Measurements from ENCODE around the gene BAHD1. TPM values are rescaled to one million over a fixed set of nuclear protein-coding genes. Genes with fewer than 3 reads are reported as not detected.
A peak's percentile ranks its signal among the peaks of the same experiment; 100 is the strongest.

The BAHD1 gene
- total and polyA plus RNA-seq, 3 donors from 2014 or later, result 47.9 to 53.9 (median 52.0) TPM

GRCh38 chr15:40399370-40399769 lies 41.4 kb upstream of the BAHD1 start:
- H3K36me3 ChIP-seq (ENCODE audit: low read depth, missing control alignments), result no peaks in the 10 kb centered on the region
- intact Hi-C loops (cut with DNase I; ENCODE audit: low total_unique reads), result no loop called here
- H3K4me3 ChIP-seq, result no peak overlapping the region
- DNase-seq, result peak; percentile 53
- no peaks in the 10 kb centered on the region for H3K27me3 ChIP-seq
- H3K9me3 ChIP-seq, result no peaks in the 10 kb centered on the region
- TF ChIP-seq POLR2A (IDR thresholded peaks at IDR 0.05), result no peak
- H3K27ac ChIP-seq, result no peak overlapping the region
- WGBS, 2 donors, result 55 to 80% methylated on average over 7 of the region's 7 CpGs
- H3K4me1 ChIP-seq, result no peaks in the 10 kb centered on the region

DNA sequence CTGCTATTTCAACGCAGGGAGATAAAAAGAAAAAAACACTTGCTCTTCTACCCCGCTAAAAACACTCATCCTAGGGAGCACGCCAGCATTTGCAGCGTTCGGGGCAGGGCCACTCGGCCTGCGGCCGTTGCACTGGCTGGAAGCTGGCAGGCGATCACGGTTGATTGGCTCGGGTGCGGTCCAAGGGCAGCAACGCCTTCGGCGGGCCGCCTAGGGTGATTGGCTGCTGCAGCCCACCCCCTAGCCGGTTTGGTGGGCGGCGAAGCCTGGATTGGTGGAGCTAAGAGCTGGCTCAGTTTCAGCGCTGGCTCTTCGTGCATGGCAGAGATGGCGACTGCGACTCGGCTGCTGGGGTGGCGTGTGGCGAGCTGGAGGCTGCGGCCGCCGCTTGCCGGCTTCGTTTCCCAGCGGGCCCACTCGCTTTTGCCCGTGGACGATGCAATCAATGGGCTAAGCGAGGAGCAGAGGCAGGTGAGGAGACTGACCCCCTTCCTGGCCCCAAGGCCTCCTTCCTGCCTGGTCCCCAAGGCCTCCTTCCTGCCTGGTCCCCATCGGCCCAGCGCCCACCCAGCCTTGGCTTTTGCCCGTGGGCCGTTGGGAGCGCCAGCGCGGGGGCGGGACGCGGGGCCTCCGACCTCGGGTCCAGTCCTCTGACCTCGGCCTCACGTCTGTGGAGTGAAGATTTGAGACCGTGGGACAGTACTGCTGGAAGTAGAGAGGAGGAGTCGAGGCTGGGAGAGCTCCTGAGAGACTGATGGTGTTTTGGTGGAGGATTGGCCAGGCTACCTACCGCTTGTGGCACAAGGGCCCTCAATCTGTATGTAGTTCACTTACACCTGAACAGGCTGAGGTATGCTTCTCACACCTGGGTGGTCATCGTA lies 35.0 kb upstream of the BAHD1 start, which contains the start of gene IVD:
Gene IVD (plus strand): TSS at position 295 of the 881 bp plus-strand sequence. CDS start 33 bp downstream, at position 328.
- WGBS, 2 donors, result 1 to 4% methylated on average over 14 to 54 of the region's 54 CpGs
- H3K4me1 ChIP-seq, result peaks cover 7% of the 10 kb centered on the region
- no peaks in the 10 kb centered on the region for H3K9me3 ChIP-seq
- peak within 1 kb of the TSS; percentile 34 to 72 for H3K27ac ChIP-seq
- intact Hi-C loops (cut with DNase I; ENCODE audit: low total_unique reads), result no loop called here
- H3K4me3 ChIP-seq, result peak within 1 kb of the TSS; percentile 74 to 77
- TF ChIP-seq CTCF (IDR thresholded peaks at IDR 0.05), result no peak
- no peak for TF ChIP-seq POLR2A (IDR thresholded peaks at IDR 0.05)
- no peaks in the 10 kb centered on the region for H3K27me3 ChIP-seq
- DNase-seq, result peak; percentile 97
- no peaks in the 10 kb centered on the region for H3K36me3 ChIP-seq (ENCODE audit: low read depth, missing control alignments)

DNA sequence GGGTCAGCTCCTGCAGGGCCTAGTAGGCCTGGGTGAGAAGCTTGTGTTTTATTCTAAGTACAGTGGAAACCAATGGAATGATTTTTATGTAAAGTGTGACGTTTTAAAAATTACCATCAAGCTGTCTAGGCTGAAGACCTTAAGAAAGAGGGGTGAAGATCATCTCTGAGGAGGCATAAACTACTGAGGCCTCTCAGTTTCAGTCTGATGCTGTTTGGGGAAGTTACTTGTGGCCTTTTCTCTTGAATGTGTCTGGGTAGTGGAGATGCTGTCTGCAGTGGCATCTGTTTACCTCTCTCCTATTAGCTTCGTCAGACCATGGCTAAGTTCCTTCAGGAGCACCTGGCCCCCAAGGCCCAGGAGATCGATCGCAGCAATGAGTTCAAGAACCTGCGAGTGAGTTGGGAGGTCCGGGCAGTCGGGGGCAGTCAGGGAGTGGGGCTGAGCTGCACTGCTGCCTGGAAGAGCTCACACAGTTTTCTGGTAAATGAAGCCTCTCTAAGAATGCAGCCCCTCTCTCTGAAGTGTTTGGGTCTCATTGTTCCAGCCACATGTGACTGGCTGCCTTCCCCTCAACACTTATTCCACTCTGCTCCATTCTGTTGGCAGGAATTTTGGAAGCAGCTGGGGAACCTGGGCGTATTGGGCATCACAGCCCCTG lies 33.3 kb upstream of the BAHD1 start:
- intact Hi-C loops (cut with DNase I; ENCODE audit: low total_unique reads), result no loop called here
- H3K27ac ChIP-seq, result no peak overlapping the region
- no peaks in the 10 kb centered on the region for H3K9me3 ChIP-seq
- H3K36me3 ChIP-seq (ENCODE audit: low read depth, missing control alignments), result no peaks in the 10 kb centered on the region
- no peaks in the 10 kb centered on the region for H3K27me3 ChIP-seq
- DNase-seq, result no peak
- TF ChIP-seq CTCF (IDR thresholded peaks at IDR 0.05) (no peak), POLR2A (IDR thresholded peaks at IDR 0.05) (no peak)
- WGBS, 2 donors, result 81 to 89% methylated on average over 8 of the region's 8 CpGs
- no peak overlapping the region for H3K4me3 ChIP-seq
- H3K4me1 ChIP-seq, result peaks cover 7% of the 10 kb centered on the region

GRCh38 chr15:40409366-40409765 lies 31.4 kb upstream of the BAHD1 start:
- DNase-seq, result no peak
- 82 to 83% methylated on average over 3 of the region's 3 CpGs for WGBS, 2 donors
- Histone ChIP-seq H3K27ac (no peak overlapping the region), H3K9me3 (no peaks in the 10 kb centered on the region), H3K4me1 (peaks cover 7% of the 10 kb centered on the region), H3K36me3 (ENCODE audit: low read depth, missing control alignments) (no peaks in the 10 kb centered on the region), H3K27me3 (no peaks in the 10 kb centered on the region), H3K4me3 (no peak overlapping the region)
- TF ChIP-seq CTCF (IDR thresholded peaks at IDR 0.05) (no peak), POLR2A (IDR thresholded peaks at IDR 0.05) (no peak)
- intact Hi-C loops (cut with DNase I; ENCODE audit: low total_unique reads), result no loop called here

DNA sequence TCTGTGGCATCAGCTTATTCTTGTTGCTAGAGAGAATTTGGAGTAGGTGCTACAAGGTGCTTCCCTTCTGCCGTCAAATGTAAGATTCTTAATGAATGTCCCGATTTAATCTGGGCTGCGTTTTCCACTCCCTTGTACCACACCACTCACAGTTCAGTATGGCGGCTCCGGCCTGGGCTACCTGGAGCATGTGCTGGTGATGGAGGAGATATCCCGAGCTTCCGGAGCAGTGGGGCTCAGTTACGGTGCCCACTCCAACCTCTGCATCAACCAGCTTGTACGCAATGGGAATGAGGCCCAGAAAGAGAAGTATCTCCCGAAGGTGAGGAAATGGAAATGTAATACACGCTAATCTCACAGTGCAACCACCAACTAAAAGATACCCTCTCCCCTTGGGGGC lies 30.3 kb upstream of the BAHD1 start:
- Histone ChIP-seq H3K9me3 (no peaks in the 10 kb centered on the region), H3K4me3 (no peak overlapping the region), H3K27ac (no peak overlapping the region), H3K4me1 (peaks cover 7% of the 10 kb centered on the region), H3K36me3 (ENCODE audit: low read depth, missing control alignments) (no peaks in the 10 kb centered on the region), H3K27me3 (no peaks in the 10 kb centered on the region)
- intact Hi-C loops (cut with DNase I; ENCODE audit: low total_unique reads), result loop anchor here (10.0 kb wide), 1 partner anchor 46 kb away; no protein-coding TSS in a partner anchor
- TF ChIP-seq POLR2A (IDR thresholded peaks at IDR 0.05), result no peak
- no peak for TF ChIP-seq CTCF (IDR thresholded peaks at IDR 0.05)
- WGBS, 2 donors, result 91 to 94% methylated on average over 11 of the region's 11 CpGs
- no peak for DNase-seq
